RWPE1 (cell line): ENCODE measurements around the gene G6PC3.
"Not testable (repeated sequence)": the region's sequence is repeated elsewhere in the genome, so short reads cannot be mapped to it uniquely, and the experiment has no call there.

Experiments
- CTCF ChIA-PET: fragments of 350-600 bp; sonication (Branson Sonifier 250); formaldehyde crosslinking; extraction: SDS; loops from one replicate; lab custom pipeline; 2021; lab: Yijun Ruan, JAX
- POLR2A ChIA-PET: fragments of 400-600 bp; formaldehyde crosslinking; extraction: SDS; loops from one replicate; lab custom pipeline; 2020; ENCODE audit warnings: antibody characterized with exemption; ENCODE audit not compliant: low non-redundant PET; lab: Yijun Ruan, JAX
- DNase-seq: peaks from one replicate; pipeline ENCODE4 v3.0.0; 2012; ENCODE audit warnings: low spot score
- H3K27ac ChIP-seq: fragments of 450-650 bp; 2 replicates; pipeline ENCODE4 v1.5.1; 2017
- CTCF ChIP-seq: fragments of 450-650 bp; conservative IDR thresholded peaks from 2 replicates; pipeline ENCODE4 v1.5.1; 2017; ENCODE audit warnings: low read depth, mild to moderate bottlenecking

G6PC3 gene

GRCh38 chr17:44043272-44043696, 27.3 kb upstream of the G6PC3 start:
- ChIA-PET POLR2A (no interaction called here), CTCF (interaction anchor here (0.5 to 2.8 kb wide), 4 partner anchors 15 to 237 kb away, joined by 3 to 12 read pairs (median 4); partner anchors contain the start of gene HROB)
- DNase-seq = no peak
- no peak for TF ChIP-seq CTCF
- H3K27ac ChIP-seq = peak overlapping the region; percentile 48

GRCh38 chr17:44044071-44044470, 26.5 kb upstream of the G6PC3 start:
- ChIA-PET CTCF (interaction anchor here (0.6 to 2.8 kb wide), 3 partner anchors 16 to 301 kb away, joined by 4 to 12 read pairs (median 5); partner anchors contain the start of gene GRN), POLR2A (no interaction called here)
- peak; percentile 57 for DNase-seq
- TF ChIP-seq CTCF = no peak
- no peak overlapping the region for H3K27ac ChIP-seq

- ChIA-PET POLR2A (no interaction called here), CTCF (no interaction called here)
- peak overlapping the region; percentile 61 for H3K27ac ChIP-seq
- no peak for TF ChIP-seq CTCF
- no peak for DNase-seq
Observed at GRCh38 chr17:44045486-44045885, 25.0 kb upstream of the G6PC3 start.

- 0 out of 2 replicates have a peak overlapping the region, but pooled peaks have one; percentile 34 for H3K27ac ChIP-seq
- ChIA-PET CTCF (interaction anchor here (0.6 kb wide), 1 partner anchor 40 kb away, joined by 3 read pairs; no protein-coding TSS in a partner anchor), POLR2A (interaction anchor here (0.7 kb wide), 1 partner anchor 153 kb away, joined by 5 read pairs; no protein-coding TSS in a partner anchor)
- DNase-seq = not testable (repeated sequence)
Observed at GRCh38 chr17:44046893-44047292, 23.6 kb upstream of the G6PC3 start.

GRCh38 chr17:44049294-44050060, 21.1 kb upstream of the G6PC3 start:
- DNase-seq = no peak
- no peak for TF ChIP-seq CTCF
- peak overlapping the region; percentile 5; the same call in 1 of the 2 replicates for H3K27ac ChIP-seq
- ChIA-PET CTCF (interaction anchor here (1.2 kb wide), 1 partner anchor 171 kb away, joined by 4 read pairs; no protein-coding TSS in a partner anchor), POLR2A (no interaction called here)

GRCh38 chr17:44053125-44053872, 17.2 kb upstream of the G6PC3 start:
- no peak for TF ChIP-seq CTCF
- no peak for DNase-seq
- no peak overlapping the region for H3K27ac ChIP-seq
- ChIA-PET CTCF (no interaction called here), POLR2A (no interaction called here)
